GM20000 (cell line): Measurements from ENCODE around the gene PITX1.

Experiments used
- DNase-seq: peaks from one replicate; pipeline ENCODE4 v3.0.0; 2012; ENCODE audit warnings: low spot score
- CTCF ChIP-seq: IDR thresholded peaks from 2 replicates; pipeline ENCODE4 v1.5.1; 2012; ENCODE audit warnings: mild to moderate bottlenecking, control low read depth; ENCODE audit errors: extremely low read depth, missing control alignments

Gene PITX1

GRCh38 chr5:135053989-135054388 lies 20.0 kb upstream of the PITX1 start:
- no peak for DNase-seq
- no peak for TF ChIP-seq CTCF

- no peak for TF ChIP-seq CTCF
These were observed 19.2 kb upstream of the PITX1 start for GRCh38 chr5:135053278-135053677.

GRCh38 chr5:135052511-135053145 lies 18.6 kb upstream of the PITX1 start:
- TF ChIP-seq CTCF = no peak

More at GRCh38 chr5:135053278-135053677, 19.2 kb upstream of the PITX1 start:
- peak; percentile 84 for DNase-seq

GRCh38 chr5:135051872-135052271 lies 17.8 kb upstream of the PITX1 start:
- DNase-seq = no peak

More at GRCh38 chr5:135052511-135053145, 18.6 kb upstream of the PITX1 start:
- DNase-seq = no peak

GRCh38 chr5:135051399-135051798 lies 17.4 kb upstream of the PITX1 start:
- no peak for DNase-seq
- TF ChIP-seq CTCF = no peak

More at GRCh38 chr5:135051872-135052271, 17.8 kb upstream of the PITX1 start:
- no peak for TF ChIP-seq CTCF

GRCh38 chr5:135050244-135050767 lies 16.3 kb upstream of the PITX1 start:
- TF ChIP-seq CTCF = no peak
- no peak for DNase-seq

GRCh38 chr5:135048930-135049329 lies 14.9 kb upstream of the PITX1 start:
- no peak for DNase-seq
- no peak for TF ChIP-seq CTCF
